Stimulated activated CD4-positive, alpha-beta T cell treated with anti-CD3 and anti-CD28 coated beads, Interleukin-15, amount 100 ng/mL, for 1 hour (primary cell): ENCODE data around the gene CHST1.

ENCODE experiments used
- DNase-seq, 2 donors: peaks; one replicate each; pipeline ENCODE4 v3.0.0-alpha.2; 2020; ENCODE audit warnings: low read depth in 1 of 2, low spot score in 1 of 2

CHST1 gene

DNA sequence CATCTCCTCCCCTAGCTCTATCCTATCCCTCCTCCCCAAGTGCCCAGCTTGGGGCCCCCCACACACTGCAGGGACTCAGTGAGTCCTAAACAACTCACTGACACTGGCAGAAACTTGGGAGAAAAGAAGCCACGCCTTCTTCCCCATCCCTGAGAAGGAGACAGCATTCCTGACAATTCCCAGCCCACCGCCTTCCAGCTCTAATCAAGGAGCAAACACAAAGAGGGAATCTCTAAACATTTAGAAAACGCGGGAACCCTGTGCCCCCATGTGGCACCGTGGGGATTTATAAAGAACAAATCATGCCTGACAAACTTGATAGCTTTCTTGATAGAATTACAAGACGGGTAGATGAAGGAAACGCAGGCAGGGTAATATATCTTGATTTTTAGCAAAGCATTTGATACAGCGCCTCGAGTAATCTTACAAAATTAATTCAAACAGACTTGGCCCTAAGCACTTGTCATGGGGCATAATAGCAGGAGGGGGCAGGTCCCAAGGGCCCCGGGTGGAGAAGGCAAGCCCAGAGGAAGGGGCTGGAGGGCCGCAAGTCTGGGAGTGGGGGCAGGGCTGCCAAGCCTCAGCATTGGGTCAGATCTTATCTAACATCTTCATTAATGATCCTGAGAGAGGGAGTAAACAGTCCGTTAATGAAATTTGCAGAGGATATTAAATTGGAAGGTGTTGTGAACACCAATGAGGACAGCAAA lies 4.5 kb downstream of the CHST1 start:
- DNase-seq, result no peak

DNA sequence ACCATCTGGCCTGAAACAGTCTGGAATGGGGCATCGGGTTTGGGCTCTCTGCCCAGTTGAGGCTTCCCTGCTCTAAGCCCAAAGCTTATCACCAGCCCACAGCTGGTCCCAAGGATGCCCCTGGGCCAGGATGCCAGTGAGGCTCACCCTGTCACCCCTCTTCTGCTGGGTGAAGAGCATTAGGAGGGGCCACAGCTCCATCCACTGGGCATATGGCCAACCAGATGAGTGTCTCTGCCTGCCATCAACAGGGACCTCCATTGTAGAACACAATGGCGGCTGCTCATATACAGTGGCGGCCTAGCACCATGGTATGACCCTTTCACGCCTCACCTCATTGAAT lies 5.6 kb downstream of the CHST1 start:
- no peak for DNase-seq

DNA sequence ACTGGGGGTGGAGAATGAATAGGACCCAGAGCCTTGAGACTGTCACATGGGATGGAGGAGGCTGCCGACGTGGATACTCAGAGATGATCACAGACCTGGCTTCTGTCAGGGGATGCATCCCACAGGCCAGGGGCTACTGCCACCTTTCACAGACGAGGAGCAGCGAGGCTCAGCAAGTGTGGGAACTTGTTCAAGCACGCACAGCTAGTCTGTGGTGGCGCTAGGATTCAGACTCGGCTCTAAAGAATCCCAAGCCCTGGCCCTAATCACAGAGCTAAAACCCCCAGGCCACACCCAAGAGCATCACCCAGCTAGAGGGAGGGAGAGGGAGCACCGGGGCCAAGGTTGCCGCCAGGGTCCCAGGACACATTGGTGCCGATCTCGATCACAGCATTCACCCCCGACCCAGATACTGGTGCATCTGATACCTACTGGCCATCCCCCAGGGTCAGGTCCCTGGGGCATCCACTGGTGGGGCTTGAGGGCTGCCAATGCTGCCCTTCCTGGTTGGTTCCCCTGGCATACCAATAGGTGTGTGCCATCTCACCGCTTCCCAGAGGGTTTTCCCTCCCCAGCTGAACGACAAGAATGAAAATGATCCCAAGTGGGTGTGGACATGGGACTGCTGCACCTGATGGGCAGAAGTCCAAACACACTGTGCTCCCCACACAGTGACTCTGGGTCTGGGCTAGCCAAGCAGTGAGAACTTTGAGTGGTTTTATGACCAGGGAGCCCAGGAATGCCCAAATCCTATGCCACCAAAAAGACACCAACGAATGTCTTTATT lies 6.2 kb downstream of the CHST1 start:
- no peak for DNase-seq

DNA sequence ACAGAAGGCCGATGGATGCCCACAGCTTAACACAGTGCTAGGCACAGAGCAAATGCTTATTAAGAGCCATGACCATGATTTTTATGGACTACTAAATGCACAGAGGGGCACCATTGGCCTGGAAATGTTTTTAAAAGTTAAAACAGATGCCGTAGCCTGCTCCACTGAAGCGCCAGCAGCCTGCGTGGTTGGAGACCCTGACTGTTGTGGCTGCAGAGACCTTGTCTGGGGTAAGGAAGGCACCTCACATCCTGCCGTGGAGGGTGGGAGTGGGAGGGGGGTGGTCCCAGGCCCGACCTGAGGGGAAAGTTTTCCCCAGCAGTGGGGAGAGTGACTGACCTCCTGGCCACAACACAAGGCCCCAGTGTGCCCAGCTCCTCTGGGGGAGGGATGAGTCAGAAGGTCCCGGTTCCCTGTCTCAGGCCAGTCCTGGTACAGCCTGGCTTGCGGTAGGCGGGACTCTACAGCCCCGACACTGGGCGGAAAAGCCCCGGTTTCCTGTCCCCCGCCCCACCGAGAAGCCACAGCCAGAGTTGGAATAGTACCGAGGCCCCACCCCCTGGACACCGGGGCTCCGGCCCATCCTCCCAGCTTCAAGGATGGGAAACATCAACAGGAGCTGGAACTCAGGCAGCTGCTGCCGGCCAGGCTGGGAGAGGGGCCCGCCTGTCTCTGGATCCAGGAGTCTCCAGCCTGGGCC lies 7.0 kb downstream of the CHST1 start:
- no peak for DNase-seq

DNA sequence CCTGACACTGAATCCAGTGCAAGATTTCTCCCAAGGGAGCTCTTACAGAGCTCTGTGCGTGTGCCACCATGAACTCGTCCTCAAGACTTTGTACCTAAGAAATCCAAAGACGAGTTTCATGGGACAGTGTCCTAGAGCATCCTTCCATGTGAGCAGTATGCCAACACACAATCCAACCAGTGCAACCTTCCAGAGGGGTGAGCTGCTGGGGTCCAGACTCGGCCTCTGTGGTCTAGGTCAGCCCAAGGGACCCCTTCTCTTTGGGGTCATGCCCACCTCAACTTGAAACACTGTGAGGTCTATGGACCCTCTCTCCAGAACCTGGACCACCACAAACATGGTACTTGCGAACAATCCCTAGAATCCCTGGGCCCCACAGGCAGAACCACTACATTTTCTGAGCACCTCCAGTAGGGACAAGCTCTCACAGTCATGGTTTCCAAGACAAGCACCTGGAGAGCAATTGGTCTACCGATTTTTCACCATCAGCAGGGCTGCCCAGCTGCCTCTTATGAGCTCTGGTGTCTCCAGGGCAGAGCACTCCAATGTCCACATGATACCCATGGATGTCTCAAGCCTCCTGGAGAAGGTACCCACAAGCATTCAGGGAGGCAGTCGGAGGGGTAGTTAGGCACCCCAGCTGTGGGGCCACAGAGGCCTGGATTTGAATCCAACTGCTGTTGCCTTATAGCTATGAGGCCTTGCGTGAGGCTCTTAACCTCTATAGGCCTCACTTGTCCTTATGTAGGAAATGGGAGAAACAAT lies 7.7 kb downstream of the CHST1 start:
- DNase-seq, result no peak

DNA sequence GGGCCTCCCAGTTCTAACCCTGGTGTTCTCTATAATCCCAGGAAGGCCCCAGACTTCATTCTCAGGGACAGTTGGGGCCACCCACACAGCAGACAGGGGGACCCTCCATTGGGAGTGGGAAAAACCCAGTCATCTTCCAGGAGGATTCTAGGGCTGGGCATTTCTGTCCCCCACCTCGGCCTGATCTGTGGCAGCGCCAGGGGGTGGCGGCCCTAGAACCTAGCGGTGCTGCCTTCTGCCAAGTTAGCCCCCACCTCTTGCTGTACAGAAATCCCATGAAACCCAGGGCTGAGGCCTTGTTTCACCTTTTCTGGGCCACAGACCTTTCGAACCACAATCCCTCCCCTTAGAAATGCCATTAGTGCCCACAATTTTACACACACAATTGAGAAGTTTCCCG lies 9.6 kb downstream of the CHST1 start:
- DNase-seq, result no peak

DNA sequence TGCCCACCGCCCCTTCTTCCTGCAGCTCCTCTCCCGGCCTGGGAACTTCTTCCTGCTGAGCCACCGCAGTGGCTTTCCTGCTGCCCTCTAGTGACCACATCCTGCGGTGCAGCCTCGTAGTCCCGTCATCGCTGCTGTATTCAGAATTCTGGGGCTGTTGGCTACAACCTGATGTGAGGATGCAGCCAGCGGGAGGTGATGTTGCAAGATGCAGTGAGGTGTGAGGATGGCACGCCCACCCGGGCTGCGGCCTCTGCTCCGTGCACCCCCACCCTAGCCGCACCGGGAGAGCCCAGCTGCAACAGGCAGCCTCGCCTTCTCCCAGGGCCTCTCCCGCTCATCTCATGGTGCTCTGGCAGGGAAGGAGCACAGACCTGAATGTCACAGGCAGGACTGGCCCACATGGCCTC lies 10.1 kb downstream of the CHST1 start:
- DNase-seq, result peak; percentile 18 to 47

DNA sequence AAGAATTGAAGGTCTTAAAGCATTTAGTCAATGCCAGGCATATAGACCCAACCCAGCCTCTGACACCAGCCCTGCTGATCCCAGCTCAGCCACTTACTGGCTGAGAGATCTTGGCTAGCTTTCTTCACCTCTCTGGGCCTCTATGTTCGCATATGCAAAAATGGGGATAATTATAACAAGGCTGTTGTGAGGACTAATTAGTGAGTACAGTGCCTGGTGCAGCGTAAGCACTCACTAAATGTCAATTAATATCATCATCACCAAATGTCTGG lies 10.5 kb downstream of the CHST1 start:
- DNase-seq, result no peak

DNA sequence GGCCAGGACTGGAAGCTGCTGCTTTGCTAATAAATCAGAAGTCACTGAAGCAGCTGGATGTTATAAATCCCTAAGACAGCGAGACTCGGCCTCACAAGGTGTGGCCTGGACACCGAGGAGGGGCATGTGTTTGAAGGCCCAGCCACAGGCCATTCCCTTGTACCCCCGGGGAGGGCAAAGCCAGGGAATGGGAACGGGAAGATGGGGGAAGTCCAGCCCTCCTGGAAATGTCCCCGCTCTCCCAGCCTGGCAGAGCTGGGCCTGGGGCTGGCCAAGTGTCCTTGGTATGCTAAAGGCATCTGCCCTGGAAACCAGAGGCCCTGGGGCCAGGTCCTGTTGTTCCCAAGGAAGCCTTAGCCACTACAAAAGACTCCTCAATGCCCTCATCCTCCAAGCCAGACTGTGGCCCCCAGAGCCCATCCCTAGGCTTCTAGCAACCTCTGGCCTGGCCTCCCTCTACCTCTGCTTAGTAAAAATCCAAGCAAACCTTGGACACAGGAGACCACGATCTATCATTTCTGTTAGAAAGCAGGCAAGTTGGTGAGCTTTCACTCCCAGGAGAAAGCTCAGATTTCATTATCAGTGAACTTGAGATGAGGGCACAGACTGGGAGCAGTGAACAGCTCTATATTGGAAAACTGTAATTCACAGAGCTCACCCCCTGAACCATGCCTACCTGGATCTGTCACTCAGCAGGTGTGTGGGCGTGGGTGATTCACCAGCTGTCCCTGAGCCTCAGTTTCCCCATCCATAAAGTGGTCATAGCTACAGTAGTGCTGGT lies 11.0 kb downstream of the CHST1 start:
- no peak for DNase-seq

DNA sequence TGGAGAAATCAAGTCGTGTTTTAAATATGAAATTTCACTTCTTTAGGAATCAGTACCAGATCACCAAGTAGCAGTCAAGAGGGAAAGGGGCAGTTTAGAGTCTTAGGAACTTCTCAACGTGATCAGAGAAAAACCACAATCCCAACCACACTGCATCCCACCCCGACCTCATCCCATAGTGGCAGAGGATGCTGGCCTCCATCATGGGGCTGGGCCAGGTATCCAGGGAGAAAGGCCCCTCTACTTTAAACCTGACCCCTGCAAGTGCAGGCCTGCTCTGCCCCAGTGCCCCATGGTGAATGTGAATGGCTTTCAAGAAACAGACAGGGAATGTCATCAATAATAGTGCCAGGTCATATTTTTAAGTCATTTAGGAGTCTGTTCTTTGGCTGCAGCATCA lies 12.1 kb downstream of the CHST1 start:
- no peak for DNase-seq

DNA sequence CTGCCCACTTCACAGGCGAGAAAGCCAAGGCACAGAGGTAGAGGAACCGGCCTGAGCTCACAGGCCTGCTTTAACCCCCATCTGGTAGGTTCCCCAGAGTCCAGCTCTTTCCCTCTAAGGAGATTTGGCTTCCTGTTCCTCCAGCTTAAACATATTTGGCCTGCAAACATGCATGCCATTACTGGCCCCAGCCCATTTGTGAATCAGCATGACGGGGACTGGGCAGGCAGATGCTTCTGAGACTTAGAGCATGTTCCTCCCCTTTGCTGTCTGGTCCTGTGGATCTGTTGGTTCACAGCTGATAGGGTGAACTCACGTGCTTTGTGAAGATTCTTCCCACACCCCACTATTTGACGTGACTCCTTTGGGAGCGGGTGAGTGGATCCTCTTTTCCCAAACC lies 12.6 kb downstream of the CHST1 start:
- no peak for DNase-seq

DNA sequence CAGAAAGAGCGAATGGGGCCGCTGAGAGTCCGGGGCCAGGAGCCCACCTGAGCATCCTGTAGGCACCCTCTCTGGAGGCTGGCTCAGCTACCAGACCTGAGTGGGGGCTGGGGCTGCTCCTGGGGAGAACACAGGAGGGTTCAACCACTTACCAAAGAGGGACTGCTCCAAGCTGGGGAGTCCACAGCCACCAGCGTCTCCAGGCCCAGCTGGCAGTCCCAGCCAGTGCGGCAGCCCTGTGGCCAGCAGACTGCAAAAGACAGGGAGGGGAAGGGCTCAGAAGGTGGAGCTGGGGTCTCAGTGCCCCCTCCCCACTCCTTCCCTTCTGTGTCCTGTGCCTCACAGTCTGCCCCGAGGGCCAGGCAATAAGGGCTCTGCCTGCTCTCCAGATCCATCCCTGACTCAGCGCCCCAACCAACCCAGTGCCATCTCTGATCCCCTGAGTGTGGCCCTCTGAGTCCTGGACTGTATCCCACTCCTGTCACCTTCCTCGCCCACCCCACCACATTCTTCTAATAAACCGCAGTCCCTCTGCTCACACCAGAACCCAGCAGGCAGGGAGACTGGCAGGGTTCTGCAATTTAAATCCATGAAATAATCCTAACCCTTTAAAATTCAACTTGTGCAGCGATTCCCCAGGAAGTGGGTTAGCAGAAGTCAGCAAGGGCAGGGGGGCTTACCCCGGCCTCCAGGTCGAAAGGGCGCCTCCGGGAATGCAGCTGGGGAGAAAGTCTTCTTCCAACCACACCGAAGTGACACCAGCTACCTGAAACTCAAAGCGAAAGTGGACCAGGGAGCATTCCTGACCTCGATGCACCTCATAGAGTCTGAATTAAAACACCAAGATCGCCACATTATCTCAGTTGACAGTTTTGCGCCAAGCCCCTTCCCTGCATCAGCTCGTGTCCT lies 13.3 kb downstream of the CHST1 start:
- no peak for DNase-seq

DNA sequence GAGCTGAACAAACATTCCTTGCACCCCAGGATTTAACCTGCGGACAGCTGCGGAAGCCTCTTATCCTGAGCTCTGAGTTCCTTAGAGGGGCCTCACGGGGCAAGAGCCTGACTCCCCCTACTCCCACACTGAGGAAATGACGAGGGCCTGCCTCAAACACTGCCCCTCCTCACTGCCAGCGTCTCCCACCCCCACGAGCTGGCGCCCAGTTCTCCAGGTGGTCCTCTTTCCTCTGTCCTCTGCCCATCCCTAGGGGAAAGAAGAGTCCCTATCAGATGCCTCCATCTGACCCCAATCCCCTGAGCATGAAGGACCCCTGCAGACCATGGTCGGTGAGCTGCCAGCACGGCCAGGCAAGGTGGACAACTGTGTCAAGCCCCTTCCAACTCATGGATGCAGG lies 14.3 kb downstream of the CHST1 start:
- no peak for DNase-seq

DNA sequence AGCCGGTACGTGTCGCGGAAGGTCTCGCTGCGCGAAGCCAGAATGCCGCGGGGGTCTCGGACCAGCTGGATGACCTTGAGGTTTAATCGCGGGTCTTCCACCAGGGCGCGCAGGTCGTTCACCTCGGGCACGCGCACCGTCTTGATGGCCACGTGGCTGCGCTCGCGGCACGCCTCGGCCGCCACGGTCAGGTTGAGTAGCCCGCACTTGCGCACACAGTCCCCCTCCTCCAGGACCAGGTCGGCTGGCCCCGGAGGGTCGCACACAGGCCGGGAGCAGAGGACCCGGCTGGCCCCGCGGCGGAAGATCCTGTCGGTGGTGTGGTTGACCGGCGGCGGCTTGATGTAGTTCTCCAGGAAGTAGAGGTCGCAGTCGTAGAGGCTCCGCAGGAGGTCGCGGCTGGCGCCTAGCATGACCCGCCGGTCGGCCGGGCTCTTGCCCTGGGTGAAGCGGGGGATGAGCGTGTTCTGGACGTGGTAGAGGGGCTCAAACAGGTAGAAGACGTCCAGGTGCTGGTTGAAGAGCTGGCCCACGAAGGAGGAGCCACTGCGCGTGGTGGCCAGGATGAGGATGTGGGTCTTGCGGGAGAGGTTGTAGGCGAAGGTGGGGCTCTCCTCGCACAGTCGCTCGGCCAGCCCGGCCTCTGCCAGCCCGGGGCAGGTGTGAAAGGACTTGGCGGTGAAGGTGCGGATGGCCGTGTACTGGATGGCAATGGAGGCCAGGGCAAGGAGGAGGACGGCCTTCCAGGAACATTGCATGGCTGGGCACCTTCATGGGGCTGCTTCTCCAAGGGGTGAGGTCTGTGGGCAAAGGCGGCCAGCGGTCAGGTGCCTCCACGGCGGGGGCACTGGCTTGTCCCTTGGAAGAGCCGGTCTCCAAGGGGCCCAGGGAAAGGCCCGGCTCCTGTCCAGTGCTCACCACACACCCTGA lies 15.0 kb downstream of the CHST1 start:
- no peak for DNase-seq

DNA sequence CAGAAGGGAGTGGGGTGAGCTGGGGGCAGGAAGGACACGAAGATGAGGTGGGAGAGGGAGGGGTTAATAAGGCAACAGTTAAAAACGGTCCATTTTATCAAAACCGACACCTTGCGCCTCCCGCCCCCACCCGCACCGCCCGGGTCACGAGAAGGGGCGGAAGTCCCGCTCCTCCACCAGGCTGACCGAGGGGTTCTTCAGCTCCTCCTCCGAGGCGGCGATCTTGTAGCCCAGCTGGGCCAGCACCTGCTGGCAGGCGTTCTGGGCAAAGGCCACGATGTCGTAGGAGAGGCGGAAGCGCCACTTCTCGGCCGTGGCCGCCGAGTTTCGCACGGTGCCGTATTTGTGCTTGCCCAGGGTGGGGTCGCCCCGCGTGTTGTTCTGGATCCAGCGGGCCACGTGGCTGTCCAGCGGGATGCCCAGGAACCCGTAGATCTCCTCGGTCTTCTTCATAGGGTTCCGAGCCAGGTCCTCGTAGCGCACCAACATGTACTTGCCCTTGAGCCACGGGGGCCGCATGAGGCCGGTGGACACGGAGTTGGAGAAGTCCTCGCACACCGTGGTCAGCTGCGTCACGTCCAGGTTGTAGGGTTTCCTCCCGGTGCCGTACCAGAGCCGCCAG lies 15.8 kb downstream of the CHST1 start:
- DNase-seq, result no peak

DNA sequence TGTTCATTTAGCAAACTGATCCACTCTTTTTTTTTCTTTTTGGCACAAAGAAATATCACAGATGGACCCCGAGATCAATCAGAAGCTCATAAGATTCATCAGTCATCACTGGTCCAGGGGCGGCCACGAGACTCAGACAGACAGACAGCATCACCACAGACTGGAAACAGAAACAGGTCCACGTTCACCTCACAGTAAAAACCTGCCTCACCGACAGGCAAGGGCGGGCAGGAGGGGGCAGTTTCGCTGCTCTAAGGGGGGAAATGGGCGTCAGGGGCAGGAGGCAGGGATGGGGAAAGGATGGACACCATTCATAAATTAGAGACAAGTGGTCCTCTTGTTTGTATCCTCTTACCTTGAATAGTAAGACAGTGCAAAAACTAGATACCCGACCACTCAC lies 16.5 kb downstream of the CHST1 start:
- no peak for DNase-seq

DNA sequence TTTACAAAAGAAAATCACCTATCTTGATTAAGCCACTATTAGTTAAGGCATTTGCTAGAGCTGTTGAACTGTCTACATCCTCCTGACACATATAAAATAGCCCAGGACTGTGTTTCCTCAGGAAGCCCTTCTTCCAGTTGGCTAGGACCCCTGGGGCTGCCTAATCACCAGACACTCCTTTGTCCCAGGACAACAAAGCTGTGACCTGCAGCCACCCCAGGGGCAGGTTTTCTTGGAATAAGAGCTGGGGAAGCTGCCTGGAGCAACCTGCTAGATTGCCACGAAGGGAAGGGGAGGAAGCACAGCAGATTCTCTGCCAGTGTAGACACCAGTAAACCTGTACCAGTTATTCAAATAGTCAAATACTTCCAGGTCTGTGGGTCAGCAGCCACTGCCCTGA lies 17.6 kb downstream of the CHST1 start:
- DNase-seq, result no peak

DNA sequence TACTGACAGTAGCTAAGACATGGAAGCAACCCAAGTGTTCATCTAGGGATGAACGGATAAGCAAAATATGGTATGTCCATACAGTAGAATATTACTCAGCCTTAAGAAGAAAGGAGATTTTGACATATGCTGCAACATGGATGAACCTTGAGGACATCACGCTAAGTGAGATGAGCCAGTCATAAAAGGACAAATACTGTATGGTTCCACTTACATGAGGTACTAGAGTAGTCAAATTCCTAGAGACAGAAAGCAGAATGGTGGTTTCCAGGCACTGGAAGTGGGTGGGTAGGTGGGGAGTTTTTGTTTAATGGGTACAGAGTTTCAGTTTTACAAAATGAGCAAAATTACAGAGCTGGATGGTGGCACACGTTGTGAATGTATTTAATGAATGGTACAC lies 18.1 kb downstream of the CHST1 start:
- no peak for DNase-seq
